H1 (cell line): ENCODE measurements around the gene CCDC33. TPM values are rescaled to one million over a fixed set of nuclear protein-coding genes. Genes with fewer than 3 reads are reported as not detected.
A peak's percentile ranks its signal among the peaks of the same experiment; 100 is the strongest.

ENCODE experiments used
- CTCF ChIA-PET: fragments of 300-600 bp; sonication (Branson Sonifier 250); formaldehyde crosslinking; loops from one replicate; lab custom pipeline; 2021; ENCODE audit not compliant: partially characterized antibody; lab: Charles Lee
- POLR2A ChIA-PET: fragments of 300-600 bp; sonication (Branson Sonifier 250); formaldehyde crosslinking; loops from one replicate; lab custom pipeline; 2021; ENCODE audit warnings: inconsistent platforms; ENCODE audit not compliant: partially characterized antibody; lab: Charles Lee
- DNase-seq, 2 experiments: peaks; one replicate each; pipeline versions ENCODE4 v3.0.0 to v3.0.0-alpha.2; 2010 to 2022; ENCODE audit warnings: low spot score in 2 of 2, low read depth in 1 of 2, mixed read lengths in 1 of 2
- FAIRE-seq: peaks from 2 replicates; lab custom pipeline; 2011; peaks lifted over from hg19 to GRCh38; lab: Jason Lieb, UNC
- H2AFZ ChIP-seq: 2 replicates; pipeline ENCODE4 v1.8.1; 2012; ENCODE audit warnings: low read length, inconsistent platforms
- H2AK5ac ChIP-seq: 2 replicates; pipeline ENCODE4 v1.6.1; 2013; ENCODE audit warnings: low read depth, low read length
- H2BK120ac ChIP-seq: replicated peaks from 2 replicates; pipeline ENCODE3; 2013; ENCODE audit warnings: low read depth, low read length, inconsistent platforms
- H2BK12ac ChIP-seq: 2 replicates; pipeline ENCODE4 v1.6.1; 2013; ENCODE audit warnings: low read depth, low read length
- H2BK15ac ChIP-seq: 2 replicates; pipeline ENCODE4 v1.6.1; 2013; ENCODE audit warnings: low read length
- H2BK20ac ChIP-seq: 2 replicates; pipeline ENCODE4 v1.6.1; 2013; ENCODE audit warnings: low read length
- H2BK5ac ChIP-seq: 2 replicates; pipeline ENCODE4 v1.6.1; 2013; ENCODE audit warnings: low read depth, low read length
- H3K14ac ChIP-seq: 2 replicates; pipeline ENCODE4 v1.6.1; 2013; ENCODE audit warnings: inconsistent platforms; ENCODE audit not compliant: insufficient read length
- H3K18ac ChIP-seq: 2 replicates; pipeline ENCODE4 v1.6.1; 2013; ENCODE audit warnings: low read length; ENCODE audit errors: extremely low read depth
- H3K23ac ChIP-seq: 2 replicates; pipeline ENCODE4 v1.6.1; 2013; ENCODE audit warnings: inconsistent platforms; ENCODE audit not compliant: insufficient read length
- H3K23me2 ChIP-seq: 2 replicates; pipeline ENCODE4 v1.6.1; 2013; ENCODE audit warnings: low read depth, low read length
- H3K27ac ChIP-seq: 2 replicates; pipeline ENCODE4 v1.6.1; 2011; ENCODE audit warnings: low read depth, low read length, inconsistent platforms
- H3K27me3 ChIP-seq, 4 experiments: replicated peaks in 1 of 4; 1 replicate in 1 of 4; 2 replicates in 3 of 4; pipeline versions ENCODE4 v1.6.1 to v1.8.1; 2011 to 2013; ENCODE audit warnings: low read length in 3 of 4, mild to moderate bottlenecking in 3 of 4, inconsistent platforms in 2 of 4, mixed read lengths in 2 of 4, moderate library complexity in 1 of 4; ENCODE audit not compliant: control insufficient read depth in 3 of 4, insufficient read depth in 3 of 4; ENCODE audit errors: extremely low read depth in 1 of 4
- H3K36me3 ChIP-seq, 4 experiments: 2 replicates each; pipeline versions ENCODE4 v1.6.1 to v1.8.1; 2011 to 2013; ENCODE audit warnings: mild to moderate bottlenecking in 4 of 4, low read length in 3 of 4, moderate library complexity in 2 of 4, control low read depth in 1 of 4, inconsistent platforms in 1 of 4; ENCODE audit not compliant: insufficient read depth in 4 of 4, control insufficient read depth in 2 of 4
- H3K4ac ChIP-seq: replicated peaks from 2 replicates; pipeline ENCODE3; 2013; ENCODE audit warnings: low read length, low read depth, mixed read lengths, inconsistent platforms; ENCODE audit not compliant: insufficient read length
- H3K4me1 ChIP-seq, 4 experiments: replicated peaks in 1 of 4; 1 replicate in 1 of 4; 2 replicates in 3 of 4; pipeline versions ENCODE4 v1.6.1 to v1.8.1; 2011 to 2013; ENCODE audit warnings: low read length in 3 of 4, inconsistent platforms in 2 of 4, mixed read lengths in 1 of 4; ENCODE audit not compliant: insufficient read depth in 4 of 4, control insufficient read depth in 3 of 4
- H3K4me2 ChIP-seq, 2 experiments: 2 replicates each; pipeline versions ENCODE4 v1.6.1 to v1.8.1; 2011 to 2013; ENCODE audit warnings: low read depth in 2 of 2, low read length in 2 of 2, control low read depth in 1 of 2, inconsistent platforms in 1 of 2, mild to moderate bottlenecking in 1 of 2; ENCODE audit not compliant: insufficient read depth in 1 of 2
- H3K4me3 ChIP-seq, 4 experiments: fragments of 200-600, 300-600 bp in 1 of 4; sonication (generic), shearing (Covaris generic), sonication (Bioruptor Twin) in 1 of 4; 2 replicates each; pipeline versions ENCODE4 v1.5.1 to v1.8.1; 2011 to 2016; ENCODE audit warnings: low read length in 4 of 4, low read depth in 3 of 4, control low read depth in 2 of 4, inconsistent platforms in 2 of 4, mild to moderate bottlenecking in 2 of 4, mixed read lengths in 1 of 4, moderate library complexity in 1 of 4; ENCODE audit not compliant: insufficient read depth in 2 of 4; ENCODE audit errors: extremely low read depth in 1 of 4
- H3K56ac ChIP-seq: replicated peaks from 2 replicates; pipeline ENCODE3; 2013; ENCODE audit warnings: low read depth, mild to moderate bottlenecking, mixed read lengths, low read length, inconsistent platforms; ENCODE audit not compliant: insufficient read length
- H3K79me1 ChIP-seq: 2 replicates; pipeline ENCODE4 v1.6.1; 2013; ENCODE audit warnings: low read depth, low read length, control low read depth
- H3K79me2 ChIP-seq, 2 experiments: 2 replicates each; pipeline versions ENCODE4 v1.6.1 to v1.8.1; 2012 to 2013; ENCODE audit warnings: low read length in 2 of 2, mild to moderate bottlenecking in 2 of 2, inconsistent platforms in 1 of 2; ENCODE audit not compliant: insufficient read depth in 2 of 2, control insufficient read depth in 1 of 2
- H3K9ac ChIP-seq, 4 experiments: replicated peaks in 1 of 4; 1 replicate in 1 of 4; 2 replicates in 3 of 4; pipeline versions ENCODE4 v1.6.1 to v1.8.1; 2011 to 2013; ENCODE audit warnings: low read depth in 3 of 4, low read length in 3 of 4, control low read depth in 2 of 4, mild to moderate bottlenecking in 2 of 4, moderate library complexity in 2 of 4, inconsistent platforms in 1 of 4; ENCODE audit errors: extremely low read depth in 1 of 4
- H3K9me3 ChIP-seq, 2 experiments: 2 replicates each; pipeline versions ENCODE4 v1.6.1 to v1.8.1; 2012 to 2013; ENCODE audit warnings: mild to moderate bottlenecking in 2 of 2, moderate library complexity in 2 of 2, control low read depth in 1 of 2, inconsistent platforms in 1 of 2, low read depth in 1 of 2, low read length in 1 of 2, mixed read lengths in 1 of 2; ENCODE audit not compliant: insufficient read depth in 2 of 2
- H4K20me1 ChIP-seq, 2 experiments: replicated peaks in 1 of 2; 2 replicates each; pipeline versions ENCODE3 to v1.8.1; 2011 to 2013; ENCODE audit warnings: inconsistent platforms in 2 of 2, low read length in 2 of 2, mild to moderate bottlenecking in 1 of 2; ENCODE audit not compliant: insufficient read depth in 2 of 2, control insufficient read depth in 1 of 2
- H4K5ac ChIP-seq: 2 replicates; pipeline ENCODE4 v1.6.1; 2013; ENCODE audit warnings: low read length, low read depth, mixed read lengths, inconsistent platforms; ENCODE audit not compliant: insufficient read length
- H4K8ac ChIP-seq: 2 replicates; pipeline ENCODE4 v1.8.0; 2013; ENCODE audit warnings: mild to moderate bottlenecking, moderate library complexity, low read length, inconsistent platforms; ENCODE audit not compliant: insufficient read depth; ENCODE audit errors: extremely low read depth
- H4K91ac ChIP-seq: replicated peaks from 2 replicates; pipeline ENCODE3; 2013; ENCODE audit warnings: low read length, mixed read lengths, inconsistent platforms; ENCODE audit not compliant: insufficient read length
- WGBS, 2 experiments: shearing (Covaris generic) in 1 of 2; methylation state at CpG; one replicate each; pipeline versions ENCODE4 v1.1.6 to v1.1.7; 2013 to 2015; ENCODE audit warnings: low lambda C conversion rate in 2 of 2, mixed read lengths in 2 of 2, inconsistent platforms in 1 of 2, low coverage in 1 of 2, missing lambda C conversion rate in 1 of 2; ENCODE audit not compliant: insufficient replicate concordance in 2 of 2, insufficient coverage in 1 of 2, insufficient read length in 1 of 2; ENCODE audit errors: extremely low coverage in 1 of 2, missing lambda C conversion rate in 1 of 2; 5-methylcytosine and 5-hydroxymethylcytosine counted together
- polyA plus RNA-seq, 7 experiments: library from polyadenylated mRNA; depleted of rRNA in 3 of 7; stranded (reverse) in 5 of 7; unstranded in 2 of 7; fragments of >200 nt in 5 of 7; fragments of 200-250 nt in 2 of 7; gene quantifications; 1 replicate in 5 of 7; 2 replicates in 1 of 7; 4 replicates in 1 of 7; pipeline versions ENCODE4 v1.2.1 to v1.2.3, GENCODE V29; 2011 to 2013; ENCODE audit warnings: missing spikeins in 2 of 7, mixed read lengths in 2 of 7
- total RNA-seq: library from RNA; stranded (reverse); fragmentation: NEBNext Ultra II Directional; extraction: Animal tissue kit (Norgen Biotek cat#: 25700); gene quantifications from 2 replicates; pipeline ENCODE4 v1.2.1, GENCODE V29; 2021

Gene CCDC33
- total and polyA plus RNA-seq, 2 of the 8 experiments (the other 6 are each of a cell fraction or from before 2014, with no cell fraction given), result 2.0 to 2.7 TPM

GRCh38 chr15:74311734-74312444 is 75.8 kb downstream of the CCDC33 start:
- peak overlapping the region; percentile 77; the same call in 1 of the 2 replicates for H2AFZ ChIP-seq
- no peak overlapping the region for H3K23ac ChIP-seq
- peaks cover 0 to 38% (median 29%) of the 10 kb centered on the region in 4 experiments; a peak in 6 of 7 replicates for H3K4me1 ChIP-seq
- H3K23me2 ChIP-seq, result no peaks in the 10 kb centered on the region
- H3K79me2 ChIP-seq, result no peaks in the 10 kb centered on the region
- no peak overlapping the region for H4K91ac ChIP-seq
- H3K18ac ChIP-seq, result peak overlapping the region; percentile 71
- peak overlapping the region; percentile 95; the same call in 1 of the 2 replicates for H2BK15ac ChIP-seq
- H3K27me3 ChIP-seq, result peaks cover 0 to 7% (median under 1%) of the 10 kb centered on the region in 4 experiments; a peak in 4 of 7 replicates
- no peak overlapping the region for H3K9ac ChIP-seq
- no peak overlapping the region; the same call in 1 of the 2 replicates for H2AK5ac ChIP-seq
- H3K56ac ChIP-seq, result no peak overlapping the region
- DNase-seq (no peak), FAIRE-seq (peak; percentile 89)
- H2BK20ac ChIP-seq, result no peak overlapping the region
- ChIA-PET CTCF (interaction anchor here (0.6 to 15.2 kb wide), 42 partner anchors 10 to 963 kb away, joined by 3 to 353 read pairs (median 4); partner anchors contain the start of genes ISLR2, PML and STRA6), POLR2A (interaction anchor here (0.6 to 1.9 kb wide), 5 partner anchors 8 to 274 kb away, joined by 3 to 6 read pairs (median 3); partner anchors contain the start of gene STRA6)
- no peaks in the 10 kb centered on the region for H3K79me1 ChIP-seq
- 0 out of 2 replicates have a peak overlapping the region, but pooled peaks have one; percentile 66 for H2BK5ac ChIP-seq
- H3K4me3 ChIP-seq, result no peak overlapping the region
- H4K5ac ChIP-seq, result no peak overlapping the region
- no peak overlapping the region for H2BK120ac ChIP-seq
- no peaks in the 10 kb centered on the region for H3K9me3 ChIP-seq
- 70% methylated on average over 13 of the region's 13 CpGs; no CpG with 5 or more reads in 1 of the 2 experiments for WGBS, 2 experiments
- no peaks in the 10 kb centered on the region for H3K36me3 ChIP-seq
- H3K27ac ChIP-seq, result no peak overlapping the region
- H4K8ac ChIP-seq, result no peak overlapping the region
- no peak overlapping the region for H3K4me2 ChIP-seq
- H2BK12ac ChIP-seq, result peak overlapping the region; percentile 99; the same call in 1 of the 2 replicates
- H3K4ac ChIP-seq, result no peak overlapping the region
- no peaks in the 10 kb centered on the region for H4K20me1 ChIP-seq
- H3K14ac ChIP-seq, result no peak overlapping the region
